GM15510 (cell line): Measurements from ENCODE around the gene RACK1.

ENCODE experiments used
- POLR2A ChIP-seq: IDR thresholded peaks from 3 replicates; pipeline ENCODE4 v1.6.1; 2011; ENCODE audit warnings: borderline replicate concordance; ENCODE audit not compliant: insufficient read length; ENCODE audit errors: extremely low read depth

Gene RACK1

GRCh38 chr5:181222630-181223057 is 21.1 kb downstream of the RACK1 start:
- no peak for TF ChIP-seq POLR2A

GRCh38 chr5:181221792-181222629 is 21.7 kb downstream of the RACK1 start:
- TF ChIP-seq POLR2A = peak; percentile 46

GRCh38 chr5:181221105-181221791 is 22.5 kb downstream of the RACK1 start:
- no peak for TF ChIP-seq POLR2A

- TF ChIP-seq POLR2A = no peak
These were observed 23.6 kb downstream of the RACK1 start for GRCh38 chr5:181220178-181220515.

GRCh38 chr5:181219262-181220177 is 24.2 kb downstream of the RACK1 start:
- no peak for TF ChIP-seq POLR2A

- TF ChIP-seq POLR2A = no peak
These were observed 24.9 kb downstream of the RACK1 start for GRCh38 chr5:181218795-181219124.

- TF ChIP-seq POLR2A = no peak
These were observed 26.0 kb downstream of the RACK1 start for GRCh38 chr5:181217803-181218062.

- no peak for TF ChIP-seq POLR2A
These were observed 26.4 kb downstream of the RACK1 start for GRCh38 chr5:181217111-181217802.

GRCh38 chr5:181215997-181216989 is 27.4 kb downstream of the RACK1 start:
- no peak for TF ChIP-seq POLR2A

- no peak for TF ChIP-seq POLR2A
These were observed 30.8 kb downstream of the RACK1 start for GRCh38 chr5:181212934-181213333.

- TF ChIP-seq POLR2A = no peak
These were observed 31.6 kb downstream of the RACK1 start for GRCh38 chr5:181212080-181212479.

- TF ChIP-seq POLR2A = no peak
These were observed 32.5 kb downstream of the RACK1 start for GRCh38 chr5:181211208-181211607.

- TF ChIP-seq POLR2A = no peak
These were observed 35.8 kb downstream of the RACK1 start for GRCh38 chr5:181207960-181208253.
